Mammary epithelial cell (primary cell): ENCODE data around the gene HTR1E.

Experiments
- EZH2 ChIP-seq: IDR thresholded peaks from 2 replicates; pipeline ENCODE4 v1.6.1; 2012; ENCODE audit warnings: low read length, inconsistent platforms, borderline replicate concordance
- TF ChIP-seq, protein P1 (sequence below), 2 donors: IDR thresholded peaks in 1 of 2; conservative IDR thresholded peaks in 1 of 2; 2 replicates each; pipeline ENCODE4 v1.5.1; 2011 to 2012; ENCODE audit warnings: inconsistent platforms in 2 of 2, low read length in 2 of 2, mild to moderate bottlenecking in 2 of 2, control low read depth in 1 of 2, low read depth in 1 of 2; ENCODE audit not compliant: insufficient read depth in 1 of 2; ENCODE audit errors: extremely low read depth in 1 of 2

DNA sequence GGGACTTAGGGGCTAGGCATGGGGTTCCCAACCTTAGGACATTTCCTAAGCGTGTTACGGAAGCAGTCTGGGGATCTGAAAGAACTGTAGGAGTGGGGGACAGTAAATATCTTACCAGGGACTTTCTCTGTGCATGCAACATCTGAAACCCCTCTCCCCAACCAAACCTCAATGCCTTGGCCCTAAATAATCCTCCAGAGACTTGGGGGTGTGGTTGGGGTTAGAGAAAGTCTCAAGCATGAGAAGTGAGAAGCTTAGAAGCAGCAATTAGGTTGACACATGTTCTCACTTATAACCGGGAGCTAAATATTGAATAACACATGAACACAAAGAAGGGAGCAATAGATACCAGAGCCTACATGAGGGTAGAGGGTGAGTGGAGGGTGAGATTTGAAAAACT lies 74.7 kb downstream of the HTR1E start:
- TF ChIP-seq, protein P1, sequence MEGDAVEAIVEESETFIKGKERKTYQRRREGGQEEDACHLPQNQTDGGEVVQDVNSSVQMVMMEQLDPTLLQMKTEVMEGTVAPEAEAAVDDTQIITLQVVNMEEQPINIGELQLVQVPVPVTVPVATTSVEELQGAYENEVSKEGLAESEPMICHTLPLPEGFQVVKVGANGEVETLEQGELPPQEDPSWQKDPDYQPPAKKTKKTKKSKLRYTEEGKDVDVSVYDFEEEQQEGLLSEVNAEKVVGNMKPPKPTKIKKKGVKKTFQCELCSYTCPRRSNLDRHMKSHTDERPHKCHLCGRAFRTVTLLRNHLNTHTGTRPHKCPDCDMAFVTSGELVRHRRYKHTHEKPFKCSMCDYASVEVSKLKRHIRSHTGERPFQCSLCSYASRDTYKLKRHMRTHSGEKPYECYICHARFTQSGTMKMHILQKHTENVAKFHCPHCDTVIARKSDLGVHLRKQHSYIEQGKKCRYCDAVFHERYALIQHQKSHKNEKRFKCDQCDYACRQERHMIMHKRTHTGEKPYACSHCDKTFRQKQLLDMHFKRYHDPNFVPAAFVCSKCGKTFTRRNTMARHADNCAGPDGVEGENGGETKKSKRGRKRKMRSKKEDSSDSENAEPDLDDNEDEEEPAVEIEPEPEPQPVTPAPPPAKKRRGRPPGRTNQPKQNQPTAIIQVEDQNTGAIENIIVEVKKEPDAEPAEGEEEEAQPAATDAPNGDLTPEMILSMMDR (conservative IDR thresholded peaks at IDR 0.05 in 1 of 2, IDR thresholded peaks at IDR 0.05 in 1 of 2; ENCODE audit: extremely low read depth in 1 of 2, insufficient read depth in 1 of 2, low read depth in 1 of 2, low read length in 2 of 2), result no peak
- no peak for TF ChIP-seq EZH2
